ENCODE measurements around the gene PLAC1. TPM values are rescaled to one million over a fixed set of nuclear protein-coding genes. Genes with fewer than 3 reads are reported as not detected.

PLAC1 gene
- total RNA-seq, 1 experiment from 2014 or later = 2.7 TPM

- Mint-ChIP-seq H3K27me3 (ENCODE audit: insufficient read depth, unreplicated experiment) (no peaks in the 10 kb centered on the region), H3K9me3 (ENCODE audit: unreplicated experiment) (no peaks in the 10 kb centered on the region), H3K36me3 (ENCODE audit: insufficient read depth, unreplicated experiment) (no peaks in the 10 kb centered on the region), H3K4me1 (ENCODE audit: low read depth, unreplicated experiment) (peaks cover 5% of the 10 kb centered on the region), H3K27ac (ENCODE audit: unreplicated experiment) (no peak overlapping the region), H3K4me3 (ENCODE audit: unreplicated experiment) (no peak overlapping the region)
- Histone ChIP-seq H3K4me1 (no peaks in the 10 kb centered on the region), H3K27me3 (replicated peaks; ENCODE audit: control insufficient read depth, insufficient read depth, low read length) (no peaks in the 10 kb centered on the region), H3K9me3 (no peaks in the 10 kb centered on the region), H3K4me3 (ENCODE audit: low read depth, low read length) (no peak overlapping the region), H3K36me3 (ENCODE audit: control insufficient read depth, insufficient read depth, low read length) (no peaks in the 10 kb centered on the region)
- intact Hi-C loops (cut with micrococcal nuclease; ENCODE audit: unreplicated experiment) = no loop called here
- TF ChIP-seq CTCF (IDR thresholded peaks at IDR 0.05; ENCODE audit: insufficient read depth in 1 of 2, low read depth in 1 of 2, low read length in 1 of 2, severe bottlenecking in 1 of 2, unreplicated experiment in 1 of 2) = no peak
- ChIA-PET CTCF (no interaction called here), POLR2A (no interaction called here)
- BruUV-seq (replicated peaks) = no TSS peak
- no peak for DNase-seq
These were observed 25.9 kb downstream of the PLAC1 start for GRCh38 chrX:134632355-134632754.

- no peaks in the 10 kb centered on the region for H3K27me3 ChIP-seq (replicated peaks; ENCODE audit: control insufficient read depth, insufficient read depth, low read length)
- H3K4me3 Mint-ChIP-seq (ENCODE audit: unreplicated experiment) = no peak overlapping the region
- no peaks in the 10 kb centered on the region for H3K9me3 Mint-ChIP-seq (ENCODE audit: unreplicated experiment)
- H3K27me3 Mint-ChIP-seq (ENCODE audit: insufficient read depth, unreplicated experiment) = no peaks in the 10 kb centered on the region
- intact Hi-C loops (cut with micrococcal nuclease; ENCODE audit: unreplicated experiment) = no loop called here
- H3K36me3 Mint-ChIP-seq (ENCODE audit: insufficient read depth, unreplicated experiment) = no peaks in the 10 kb centered on the region
- BruUV-seq (replicated peaks) = no TSS peak
- H3K4me1 ChIP-seq = no peaks in the 10 kb centered on the region
- no peak for DNase-seq
- ChIA-PET CTCF (no interaction called here), POLR2A (no interaction called here)
- H3K4me3 ChIP-seq (ENCODE audit: low read depth, low read length) = no peak overlapping the region
- no peaks in the 10 kb centered on the region for H3K36me3 ChIP-seq (ENCODE audit: control insufficient read depth, insufficient read depth, low read length)
- H3K9me3 ChIP-seq = no peaks in the 10 kb centered on the region
- H3K27ac Mint-ChIP-seq (ENCODE audit: unreplicated experiment) = no peak overlapping the region
- H3K4me1 Mint-ChIP-seq (ENCODE audit: low read depth, unreplicated experiment) = peaks cover 5% of the 10 kb centered on the region
- no peak for TF ChIP-seq CTCF (IDR thresholded peaks at IDR 0.05; ENCODE audit: insufficient read depth in 1 of 2, low read depth in 1 of 2, low read length in 1 of 2, severe bottlenecking in 1 of 2, unreplicated experiment in 1 of 2)
These were observed 26.6 kb downstream of the PLAC1 start for GRCh38 chrX:134631426-134632346.

GRCh38 chrX:134628663-134629062 is 29.6 kb downstream of the PLAC1 start:
- POLR2A ChIA-PET = no interaction called here

More at GRCh38 chrX:134628663-134629062, 29.6 kb downstream of the PLAC1 start:
- BruUV-seq (replicated peaks) = no TSS peak
- Mint-ChIP-seq H3K4me1 (ENCODE audit: low read depth, unreplicated experiment) (peaks cover 5% of the 10 kb centered on the region), H3K9me3 (ENCODE audit: unreplicated experiment) (no peaks in the 10 kb centered on the region), H3K36me3 (ENCODE audit: insufficient read depth, unreplicated experiment) (no peaks in the 10 kb centered on the region), H3K27ac (ENCODE audit: unreplicated experiment) (no peak overlapping the region), H3K4me3 (ENCODE audit: unreplicated experiment) (no peak overlapping the region), H3K27me3 (ENCODE audit: insufficient read depth, unreplicated experiment) (no peaks in the 10 kb centered on the region)
- no peaks in the 10 kb centered on the region for H3K9me3 ChIP-seq
- no peak overlapping the region for H3K4me3 ChIP-seq (ENCODE audit: low read depth, low read length)
- no peaks in the 10 kb centered on the region for H3K36me3 ChIP-seq (ENCODE audit: control insufficient read depth, insufficient read depth, low read length)
- no peak for DNase-seq
- H3K27me3 ChIP-seq (replicated peaks; ENCODE audit: control insufficient read depth, insufficient read depth, low read length) = no peaks in the 10 kb centered on the region
- intact Hi-C loops (cut with micrococcal nuclease; ENCODE audit: unreplicated experiment) = no loop called here
- H3K4me1 ChIP-seq = peaks cover 7% of the 10 kb centered on the region
- CTCF ChIA-PET = no interaction called here
- no peak for TF ChIP-seq CTCF (IDR thresholded peaks at IDR 0.05; ENCODE audit: insufficient read depth in 1 of 2, low read depth in 1 of 2, low read length in 1 of 2, severe bottlenecking in 1 of 2, unreplicated experiment in 1 of 2)

All from Caco-2 (cell line).